ENCODE measurements around the gene PCDH9. TPM values are rescaled to one million over a fixed set of nuclear protein-coding genes. Genes with fewer than 3 reads are reported as not detected.

The PCDH9 gene
- total RNA-seq, 1 experiment from 2014 or later = 5.8 TPM

DNA sequence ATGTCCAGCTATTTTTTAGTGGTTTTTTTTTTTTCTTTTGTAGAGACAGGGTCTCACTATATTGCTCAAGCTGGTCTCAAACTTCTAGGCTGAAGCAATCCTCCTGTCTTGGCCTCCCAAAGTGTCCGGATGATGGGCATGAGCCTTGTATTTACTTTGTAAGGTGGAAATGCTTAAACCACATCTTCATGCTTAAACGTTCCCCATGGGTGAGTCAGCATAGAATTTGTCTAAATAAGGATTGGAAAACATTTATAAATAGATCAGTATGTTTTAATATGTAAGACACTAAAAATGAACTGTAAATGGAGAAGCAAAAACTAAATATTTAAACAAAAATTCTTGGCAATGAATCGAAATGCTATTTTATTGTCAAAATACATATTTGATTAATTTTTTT, 698.0 kb downstream of the PCDH9 start:
- Histone ChIP-seq H3K36me3 (ENCODE audit: insufficient read depth, low read length, poor library complexity, severe bottlenecking) (no peaks in the 10 kb centered on the region), H3K9me3 (ENCODE audit: low read depth, low read length, poor library complexity, severe bottlenecking) (no peaks in the 10 kb centered on the region), H3K4me1 (ENCODE audit: insufficient read depth, low read length, poor library complexity, severe bottlenecking) (no peaks in the 10 kb centered on the region), H3K27ac (ENCODE audit: low read depth, low read length, poor library complexity, severe bottlenecking) (no peak overlapping the region), H3K27me3 (replicated peaks; ENCODE audit: insufficient read depth, low read depth, low read length, poor library complexity) (peaks cover 14% of the 10 kb centered on the region), H3K4me3 (ENCODE audit: low read depth, low read length, poor library complexity, severe bottlenecking) (no peak overlapping the region)
- intact Hi-C loops (cut with micrococcal nuclease; ENCODE audit: unreplicated experiment) = no loop called here
- BruUV-seq (replicated peaks) = no TSS peak
- CTCF ChIA-PET = no interaction called here
- POLR2A ChIA-PET (ENCODE audit: low non-redundant PET) = no interaction called here
- TF ChIP-seq EZH2 (IDR thresholded peaks at IDR 0.05; ENCODE audit: borderline replicate concordance, low read depth, low read length, poor library complexity, severe bottlenecking) = no peak
- TF ChIP-seq, protein P1, sequence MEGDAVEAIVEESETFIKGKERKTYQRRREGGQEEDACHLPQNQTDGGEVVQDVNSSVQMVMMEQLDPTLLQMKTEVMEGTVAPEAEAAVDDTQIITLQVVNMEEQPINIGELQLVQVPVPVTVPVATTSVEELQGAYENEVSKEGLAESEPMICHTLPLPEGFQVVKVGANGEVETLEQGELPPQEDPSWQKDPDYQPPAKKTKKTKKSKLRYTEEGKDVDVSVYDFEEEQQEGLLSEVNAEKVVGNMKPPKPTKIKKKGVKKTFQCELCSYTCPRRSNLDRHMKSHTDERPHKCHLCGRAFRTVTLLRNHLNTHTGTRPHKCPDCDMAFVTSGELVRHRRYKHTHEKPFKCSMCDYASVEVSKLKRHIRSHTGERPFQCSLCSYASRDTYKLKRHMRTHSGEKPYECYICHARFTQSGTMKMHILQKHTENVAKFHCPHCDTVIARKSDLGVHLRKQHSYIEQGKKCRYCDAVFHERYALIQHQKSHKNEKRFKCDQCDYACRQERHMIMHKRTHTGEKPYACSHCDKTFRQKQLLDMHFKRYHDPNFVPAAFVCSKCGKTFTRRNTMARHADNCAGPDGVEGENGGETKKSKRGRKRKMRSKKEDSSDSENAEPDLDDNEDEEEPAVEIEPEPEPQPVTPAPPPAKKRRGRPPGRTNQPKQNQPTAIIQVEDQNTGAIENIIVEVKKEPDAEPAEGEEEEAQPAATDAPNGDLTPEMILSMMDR (conservative IDR thresholded peaks at IDR 0.05; ENCODE audit: low read depth, low read length) = no peak
- no peak for DNase-seq (ENCODE audit: low spot score)

DNA sequence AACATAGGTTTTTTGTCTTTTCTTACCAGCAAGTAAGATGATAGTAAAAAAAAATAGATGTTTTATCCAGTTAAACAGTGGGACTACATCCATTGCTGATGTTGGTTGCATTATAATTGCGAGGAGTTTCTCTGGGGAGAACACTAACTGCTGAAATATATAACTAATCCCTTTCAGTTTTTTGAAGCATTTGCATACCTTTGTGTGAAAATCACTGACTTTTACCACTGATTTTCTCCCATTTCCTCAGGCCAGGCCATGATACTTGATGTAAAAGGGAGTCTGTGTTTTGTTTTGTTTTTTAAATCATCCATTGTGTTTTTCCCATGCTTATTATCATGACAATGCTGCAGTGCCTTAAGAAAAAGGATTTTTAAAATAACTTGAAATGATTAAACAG, 699.5 kb downstream of the PCDH9 start:
- no peak overlapping the region for H3K4me3 ChIP-seq (ENCODE audit: low read depth, low read length, poor library complexity, severe bottlenecking)
- H3K27ac ChIP-seq (ENCODE audit: low read depth, low read length, poor library complexity, severe bottlenecking) = no peak overlapping the region
- H3K36me3 ChIP-seq (ENCODE audit: insufficient read depth, low read length, poor library complexity, severe bottlenecking) = no peaks in the 10 kb centered on the region
- no TSS peak for BruUV-seq (replicated peaks)
- POLR2A ChIA-PET (ENCODE audit: low non-redundant PET) = no interaction called here
- no peaks in the 10 kb centered on the region for H3K4me1 ChIP-seq (ENCODE audit: insufficient read depth, low read length, poor library complexity, severe bottlenecking)
- TF ChIP-seq, protein P1 (conservative IDR thresholded peaks at IDR 0.05; ENCODE audit: low read depth, low read length) = no peak
- TF ChIP-seq EZH2 (IDR thresholded peaks at IDR 0.05; ENCODE audit: borderline replicate concordance, low read depth, low read length, poor library complexity, severe bottlenecking) = no peak
- CTCF ChIA-PET = no interaction called here
- H3K9me3 ChIP-seq (ENCODE audit: low read depth, low read length, poor library complexity, severe bottlenecking) = no peaks in the 10 kb centered on the region
- no peak for DNase-seq (ENCODE audit: low spot score)
- intact Hi-C loops (cut with micrococcal nuclease; ENCODE audit: unreplicated experiment) = no loop called here
- peaks cover 26% of the 10 kb centered on the region for H3K27me3 ChIP-seq (replicated peaks; ENCODE audit: insufficient read depth, low read depth, low read length, poor library complexity)

DNA sequence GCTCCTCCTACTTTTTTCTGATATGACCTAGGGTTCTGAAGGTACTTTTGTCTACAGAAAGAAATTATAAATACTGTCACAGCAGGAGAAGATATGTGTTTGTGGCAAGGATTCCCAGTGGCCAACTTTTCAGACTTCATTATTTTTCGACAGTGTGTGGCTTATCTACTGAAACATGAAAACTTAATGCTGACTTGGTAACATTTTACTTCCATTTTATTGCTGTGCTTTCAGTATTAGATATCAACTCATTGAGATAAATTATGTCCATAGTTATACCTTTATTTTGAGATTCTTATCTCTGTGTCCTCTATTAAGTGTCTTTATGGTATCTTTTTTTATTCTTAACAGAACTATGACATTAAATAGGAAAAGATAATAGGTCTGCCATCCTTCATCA, 700.0 kb downstream of the PCDH9 start:
- peaks cover 31% of the 10 kb centered on the region for H3K27me3 ChIP-seq (replicated peaks; ENCODE audit: insufficient read depth, low read depth, low read length, poor library complexity)
- H3K36me3 ChIP-seq (ENCODE audit: insufficient read depth, low read length, poor library complexity, severe bottlenecking) = no peaks in the 10 kb centered on the region
- no peak overlapping the region for H3K27ac ChIP-seq (ENCODE audit: low read depth, low read length, poor library complexity, severe bottlenecking)
- ChIA-PET POLR2A (ENCODE audit: low non-redundant PET) (no interaction called here), CTCF (no interaction called here)
- DNase-seq (ENCODE audit: low spot score) = no peak
- no TSS peak for BruUV-seq (replicated peaks)
- no peak for TF ChIP-seq EZH2 (IDR thresholded peaks at IDR 0.05; ENCODE audit: borderline replicate concordance, low read depth, low read length, poor library complexity, severe bottlenecking)
- TF ChIP-seq, protein P1 (conservative IDR thresholded peaks at IDR 0.05; ENCODE audit: low read depth, low read length) = no peak
- no peaks in the 10 kb centered on the region for H3K4me1 ChIP-seq (ENCODE audit: insufficient read depth, low read length, poor library complexity, severe bottlenecking)
- intact Hi-C loops (cut with micrococcal nuclease; ENCODE audit: unreplicated experiment) = no loop called here
- no peaks in the 10 kb centered on the region for H3K9me3 ChIP-seq (ENCODE audit: low read depth, low read length, poor library complexity, severe bottlenecking)
- H3K4me3 ChIP-seq (ENCODE audit: low read depth, low read length, poor library complexity, severe bottlenecking) = no peak overlapping the region

Measured in A673 (cell line).